ENCODE data around the gene PEF1.

PEF1 gene

GRCh38 chr1:31675756-31676155, 31.1 kb upstream of the PEF1 start:
- no peak overlapping the region for H3K4me2 ChIP-seq
- no peaks in the 10 kb centered on the region; a peak in 1 of 22 replicates for H4K20me1 ChIP-seq
- no peak overlapping the region for H3K27ac ChIP-seq
- H3K36me3 ChIP-seq: no peaks in the 10 kb centered on the region
- peaks cover 6 to 23% (median 14%) of the 10 kb centered on the region in 11 experiments; a peak in 21 of 22 replicates for H3K27me3 ChIP-seq
- no peak for TF ChIP-seq Cebpa-rat (IDR thresholded peaks at IDR 0.05)
- H3K4me1 ChIP-seq: peaks cover 0 to 16% (median 8%) of the 10 kb centered on the region in 10 experiments; a peak in 11 of 20 replicates
- H3K9ac ChIP-seq: no peak overlapping the region
- no peak overlapping the region for H3K4me3 ChIP-seq
- H3K9me3 ChIP-seq (replicated peaks in 1 of 11): no peaks in the 10 kb centered on the region

GRCh38 chr1:31675161-31675560, 30.5 kb upstream of the PEF1 start:
- no peak for TF ChIP-seq Cebpa-rat (IDR thresholded peaks at IDR 0.05)
- Histone ChIP-seq H3K4me3 (no peak overlapping the region), H4K20me1 (no peaks in the 10 kb centered on the region; a peak in 1 of 22 replicates), H3K4me2 (no peak overlapping the region), H3K27me3 (peaks cover 12 to 29% (median 20%) of the 10 kb centered on the region in 11 experiments), H3K27ac (no peak overlapping the region), H3K36me3 (no peaks in the 10 kb centered on the region), H3K9ac (no peak overlapping the region), H3K4me1 (peaks cover 4 to 21% (median 14%) of the 10 kb centered on the region in 10 experiments; a peak in 18 of 20 replicates), H3K9me3 (replicated peaks in 1 of 11) (no peaks in the 10 kb centered on the region)

- H3K36me3 ChIP-seq: no peaks in the 10 kb centered on the region
- TF ChIP-seq Cebpa-rat (IDR thresholded peaks at IDR 0.05): no peak
Measured at GRCh38 chr1:31674626-31675025, 29.9 kb upstream of the PEF1 start.

GRCh38 chr1:31673433-31673832, 28.8 kb upstream of the PEF1 start:
- H3K27ac ChIP-seq: no peak overlapping the region
- TF ChIP-seq Cebpa-rat (IDR thresholded peaks at IDR 0.05): no peak
- no peak overlapping the region for H3K4me2 ChIP-seq
- no peaks in the 10 kb centered on the region for H3K9me3 ChIP-seq (replicated peaks in 1 of 11)
- no peak overlapping the region for H3K4me3 ChIP-seq
- H3K9ac ChIP-seq: no peak overlapping the region
- no peaks in the 10 kb centered on the region for H3K36me3 ChIP-seq
- H4K20me1 ChIP-seq: no peaks in the 10 kb centered on the region; a peak in 1 of 22 replicates
- peaks cover 25 to 42% (median 32%) of the 10 kb centered on the region in 11 experiments for H3K27me3 ChIP-seq
- H3K4me1 ChIP-seq: peaks cover 13 to 32% (median 22%) of the 10 kb centered on the region in 10 experiments

More at GRCh38 chr1:31674626-31675025, 29.9 kb upstream of the PEF1 start:
- Histone ChIP-seq H3K4me2 (no peak overlapping the region), H3K27me3 (peaks cover 18 to 34% (median 26%) of the 10 kb centered on the region in 11 experiments), H3K4me1 (peaks cover 9 to 27% (median 19%) of the 10 kb centered on the region in 10 experiments), H3K27ac (no peak overlapping the region), H3K4me3 (no peak overlapping the region), H3K9me3 (replicated peaks in 1 of 11) (no peaks in the 10 kb centered on the region), H4K20me1 (no peaks in the 10 kb centered on the region; a peak in 1 of 22 replicates), H3K9ac (no peak overlapping the region)

DNA sequence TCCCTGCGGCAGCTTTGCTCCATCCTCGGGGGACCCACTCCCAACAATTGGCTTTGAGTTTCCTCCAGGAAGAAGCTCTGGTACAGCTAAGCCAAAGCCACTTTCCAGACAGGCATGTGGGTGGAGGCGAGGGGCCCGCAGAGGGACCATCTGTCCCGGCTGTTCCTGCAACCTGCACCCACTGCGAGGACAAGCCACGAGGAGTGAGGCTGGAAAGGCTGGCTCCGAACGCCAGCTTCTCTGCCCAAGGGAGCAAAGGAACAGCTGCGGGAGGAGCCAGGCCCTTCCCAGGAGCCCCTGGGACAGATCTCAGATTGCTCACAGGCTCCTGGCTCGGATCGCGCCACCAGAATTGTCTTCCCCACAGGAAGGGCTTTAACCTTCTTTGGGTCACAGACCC, 28.3 kb upstream of the PEF1 start:
- Histone ChIP-seq H4K20me1 (no peaks in the 10 kb centered on the region; a peak in 1 of 22 replicates), H3K4me2 (no peak overlapping the region), H3K4me1 (peaks cover 13 to 35% (median 26%) of the 10 kb centered on the region in 10 experiments), H3K9ac (no peak overlapping the region), H3K27ac (no peak overlapping the region), H3K36me3 (no peaks in the 10 kb centered on the region), H3K27me3 (peaks cover 25 to 44% (median 32%) of the 10 kb centered on the region in 11 experiments), H3K4me3 (no peak overlapping the region), H3K9me3 (replicated peaks in 1 of 11) (no peaks in the 10 kb centered on the region)
- no peak for TF ChIP-seq Cebpa-rat (IDR thresholded peaks at IDR 0.05)

- TF ChIP-seq Cebpa-rat (IDR thresholded peaks at IDR 0.05): no peak
- Histone ChIP-seq H3K4me2 (peak overlapping the region in 7 of 11 experiments; percentile 19 to 80 (median 60); a peak in 8 of 22 replicates), H3K27me3 (peaks cover 25 to 52% (median 32%) of the 10 kb centered on the region in 11 experiments), H3K4me1 (peaks cover 14 to 44% (median 34%) of the 10 kb centered on the region in 10 experiments), H3K36me3 (no peaks in the 10 kb centered on the region), H3K4me3 (no peak overlapping the region), H3K27ac (no peak overlapping the region), H3K9me3 (replicated peaks in 1 of 11) (no peaks in the 10 kb centered on the region), H3K9ac (no peak overlapping the region), H4K20me1 (no peaks in the 10 kb centered on the region; a peak in 1 of 22 replicates)
Measured at GRCh38 chr1:31671561-31672201, 27.0 kb upstream of the PEF1 start.

DNA sequence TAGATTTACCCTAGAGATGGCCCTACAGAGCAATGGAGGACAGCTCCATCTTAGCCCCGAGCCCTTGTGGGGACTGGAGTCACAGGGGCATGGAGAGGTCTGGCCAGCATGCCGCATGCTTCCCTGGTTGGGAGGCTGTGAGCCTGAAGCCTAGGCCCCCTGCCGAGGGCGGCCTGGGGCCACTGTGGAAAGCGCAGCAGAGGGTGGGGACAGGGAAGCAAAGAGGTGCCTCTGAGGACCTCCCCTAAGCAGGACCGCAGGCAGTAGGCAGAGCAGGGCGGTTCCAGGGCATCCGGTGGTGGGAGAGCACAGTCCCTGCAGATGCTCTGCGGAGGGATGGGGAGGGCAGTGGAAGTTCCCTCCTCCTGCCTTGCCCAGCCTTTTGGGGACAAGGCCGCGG, 26.5 kb upstream of the PEF1 start:
- H3K4me2 ChIP-seq: peak overlapping the region in 7 of 11 experiments; percentile 19 to 80 (median 60); a peak in 14 of 22 replicates
- TF ChIP-seq Cebpa-rat (IDR thresholded peaks at IDR 0.05): no peak
- no peak overlapping the region for H3K4me3 ChIP-seq
- H3K9me3 ChIP-seq (replicated peaks in 1 of 11): no peaks in the 10 kb centered on the region
- no peaks in the 10 kb centered on the region for H3K36me3 ChIP-seq
- peaks cover 25 to 56% (median 32%) of the 10 kb centered on the region in 11 experiments for H3K27me3 ChIP-seq
- H3K9ac ChIP-seq: no peak overlapping the region
- no peaks in the 10 kb centered on the region; a peak in 1 of 22 replicates for H4K20me1 ChIP-seq
- no peak overlapping the region for H3K27ac ChIP-seq
- H3K4me1 ChIP-seq: peaks cover 14 to 50% (median 40%) of the 10 kb centered on the region in 10 experiments

GRCh38 chr1:31670593-31670964, 25.9 kb upstream of the PEF1 start:
- Histone ChIP-seq H3K4me3 (no peak overlapping the region), H3K36me3 (no peaks in the 10 kb centered on the region), H3K4me1 (peaks cover 14 to 55% (median 45%) of the 10 kb centered on the region in 10 experiments), H3K9ac (no peak overlapping the region), H3K27me3 (peaks cover 25 to 57% (median 32%) of the 10 kb centered on the region in 11 experiments), H3K4me2 (peak overlapping the region; percentile 39 to 80 (median 67); a peak in 20 of 22 replicates), H3K27ac (no peak overlapping the region), H4K20me1 (no peaks in the 10 kb centered on the region; a peak in 1 of 22 replicates), H3K9me3 (replicated peaks in 1 of 11) (no peaks in the 10 kb centered on the region)
- TF ChIP-seq Cebpa-rat (IDR thresholded peaks at IDR 0.05): no peak

DNA sequence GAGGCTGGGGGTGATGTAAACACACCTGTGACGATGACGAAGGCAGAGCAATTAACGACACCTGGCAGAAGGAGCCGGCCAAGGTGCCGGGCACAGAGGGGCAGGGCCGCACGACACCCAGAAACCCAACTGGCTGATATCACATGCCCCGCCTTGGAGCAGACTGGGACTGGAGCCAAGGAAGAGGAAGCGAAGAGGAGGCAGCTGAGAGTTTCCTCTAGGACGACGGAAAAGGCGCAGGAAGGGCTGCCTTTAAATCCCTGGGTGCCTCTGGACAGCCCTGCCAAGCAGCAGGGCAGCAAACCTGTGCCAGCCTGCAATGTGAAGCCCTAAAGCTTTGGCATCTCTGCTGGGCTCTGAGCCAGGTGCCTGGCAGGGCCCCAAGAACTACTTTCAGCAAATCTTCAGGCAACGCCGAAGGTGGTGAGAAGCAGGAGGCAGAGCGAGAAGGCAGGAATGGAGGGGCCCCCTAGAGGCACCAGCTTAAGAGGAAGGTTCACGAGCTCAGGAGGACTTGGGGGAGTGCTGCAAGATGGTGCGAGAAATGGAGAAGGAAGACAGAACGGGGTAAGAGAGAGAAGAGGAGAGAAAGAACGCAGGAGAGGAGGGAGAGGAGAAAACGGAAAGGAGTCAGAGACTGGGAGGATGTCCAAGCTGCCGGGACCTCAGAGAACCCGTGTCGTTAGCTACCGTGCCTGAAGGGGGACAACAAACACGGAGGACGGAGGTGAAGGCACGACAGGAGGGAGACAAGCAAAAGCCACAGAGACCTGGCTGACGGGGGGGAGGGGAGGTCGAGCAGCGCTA, 25.3 kb upstream of the PEF1 start:
- Histone ChIP-seq H4K20me1 (no peaks in the 10 kb centered on the region; a peak in 1 of 22 replicates), H3K27me3 (peaks cover 25 to 62% (median 32%) of the 10 kb centered on the region in 11 experiments), H3K9me3 (replicated peaks in 1 of 11) (no peaks in the 10 kb centered on the region), H3K9ac (0 out of 22 replicates have a peak overlapping the region, but pooled peaks of 1 of the 11 experiments have one; percentile 7), H3K4me3 (no peak overlapping the region), H3K36me3 (no peaks in the 10 kb centered on the region), H3K27ac (no peak overlapping the region), H3K4me2 (peak overlapping the region; percentile 39 to 80 (median 67)), H3K4me1 (peaks cover 14 to 61% (median 51%) of the 10 kb centered on the region in 10 experiments)
- TF ChIP-seq Cebpa-rat (IDR thresholded peaks at IDR 0.05): no peak
